K562 (cell line): ENCODE results near the gene SLC12A6. TPM values are rescaled to one million over a fixed set of nuclear protein-coding genes. Genes with fewer than 3 reads are reported as not detected.
A peak's percentile ranks its signal among the peaks of the same experiment; 100 is the strongest.

Experiments
- ARID3B ChIP-seq: fragments of 250-450 bp; sonication (Bioruptor Pico); IDR thresholded peaks from 2 replicates; pipeline ENCODE4 v1.4.0; 2020; ENCODE audit warnings: borderline replicate concordance
- BDP1 ChIP-seq: IDR thresholded peaks from 3 replicates; pipeline ENCODE4 v1.6.1; 2011; ENCODE audit not compliant: insufficient read length, insufficient read depth
- CBX3 ChIP-seq, 2 experiments: IDR thresholded peaks; 1 replicate in 1 of 2; 2 replicates in 1 of 2; pipeline ENCODE4 v1.6.1; 2012; ENCODE audit warnings: inconsistent platforms in 2 of 2, low read length in 2 of 2, borderline replicate concordance in 1 of 2, control low read depth in 1 of 2
- CREB5 ChIP-seq: fragments of 250-450 bp; sonication (Bioruptor Pico); IDR thresholded peaks from 2 replicates; pipeline ENCODE4 v1.5.0; 2020; ENCODE audit warnings: mild to moderate bottlenecking
- ETV1 ChIP-seq: fragments of 450-650 bp; conservative IDR thresholded peaks from 2 replicates; pipeline ENCODE4 v1.6.1; 2016; ENCODE audit warnings: missing genetic modification characterization, control low read depth, low read depth, missing compliant biosample characterization
- FOXP1 ChIP-seq: sonication (generic); formaldehyde crosslinking; IDR thresholded peaks from 2 replicates; pipeline ENCODE4 v1.8.0; 2022; ENCODE audit warnings: mild to moderate bottlenecking, missing genetic modification reagents
- HMBOX1 ChIP-seq: sonication (generic); IDR thresholded peaks from 2 replicates; pipeline ENCODE4 v1.6.1; 2016
- HNRNPK ChIP-seq: fragments of 200-400 bp; formaldehyde crosslinking; IDR thresholded peaks from one replicate; pipeline ENCODE4 v1.6.1; 2018; ENCODE audit warnings: mild to moderate bottlenecking, low read depth, low read length; ENCODE audit not compliant: poor library complexity, severe bottlenecking
- HNRNPLL ChIP-seq: fragments of 200-400 bp; formaldehyde crosslinking; IDR thresholded peaks from 2 replicates; pipeline ENCODE4 v1.6.1; 2017; ENCODE audit warnings: low read length, low read depth, mild to moderate bottlenecking; ENCODE audit not compliant: poor library complexity, severe bottlenecking
- NFYB ChIP-seq: IDR thresholded peaks from 2 replicates; pipeline ENCODE4 v1.6.1; 2011; ENCODE audit warnings: mild to moderate bottlenecking, moderate library complexity; ENCODE audit not compliant: insufficient read length; ENCODE audit errors: extremely low read depth
- NRF1 ChIP-seq, 2 experiments: fragments of 450-650 bp; IDR thresholded peaks in 1 of 2; conservative IDR thresholded peaks in 1 of 2; 2 replicates each; pipeline ENCODE4 v1.6.1; 2014; ENCODE audit warnings: mild to moderate bottlenecking in 2 of 2
- PCBP2 ChIP-seq: fragments of 200-400 bp; formaldehyde crosslinking; IDR thresholded peaks from 2 replicates; pipeline ENCODE4 v1.6.1; 2018; ENCODE audit warnings: low read length, low read depth, mild to moderate bottlenecking, moderate library complexity; ENCODE audit not compliant: poor library complexity, severe bottlenecking
- PHF8 ChIP-seq: fragments of 200-600 bp; sonication (generic); IDR thresholded peaks from 2 replicates; pipeline ENCODE4 v1.6.1; 2012; ENCODE audit warnings: mixed run types, mild to moderate bottlenecking, inconsistent platforms, low read length, moderate library complexity, borderline replicate concordance
- RBM17 ChIP-seq: fragments of 200-400 bp; formaldehyde crosslinking; IDR thresholded peaks from 2 replicates; pipeline ENCODE4 v1.6.1; 2017; ENCODE audit warnings: low read depth, mild to moderate bottlenecking, low read length, borderline replicate concordance
- SAFB2 ChIP-seq: fragments of 200-400 bp; formaldehyde crosslinking; IDR thresholded peaks from 2 replicates; pipeline ENCODE4 v1.6.1; 2018; ENCODE audit warnings: borderline replicate concordance, low read length, low read depth, moderate library complexity; ENCODE audit not compliant: severe bottlenecking
- ZNF140 ChIP-seq: fragments of 250-450 bp; sonication (Bioruptor Pico); IDR thresholded peaks from 2 replicates; pipeline ENCODE4 v1.8.0; 2021; ENCODE audit warnings: moderate library complexity, mild to moderate bottlenecking, inconsistent platforms
- ZNF165 ChIP-seq: fragments of 250-450 bp; sonication (Bioruptor Pico); IDR thresholded peaks from 2 replicates; pipeline ENCODE4 v1.4.0; 2020; ENCODE audit warnings: borderline replicate concordance
- ZNF174 ChIP-seq: fragments of 250-450 bp; sonication (Bioruptor Pico); IDR thresholded peaks from 2 replicates; pipeline ENCODE4 v1.4.0; 2020; ENCODE audit warnings: mild to moderate bottlenecking
- ZNF274 ChIP-seq: IDR thresholded peaks from 2 replicates; pipeline ENCODE4 v1.6.1; 2011; ENCODE audit warnings: low read depth, mild to moderate bottlenecking, low read length, moderate library complexity, borderline replicate concordance
- ZNF280B ChIP-seq: fragments of 250-450 bp; sonication (Bioruptor Pico); IDR thresholded peaks from 2 replicates; pipeline ENCODE4 v1.5.1; 2021; ENCODE audit warnings: mild to moderate bottlenecking
- ZNF695 ChIP-seq: fragments of 450-650 bp; formaldehyde crosslinking; IDR thresholded peaks from 2 replicates; pipeline ENCODE4 v1.4.0; 2020; ENCODE audit warnings: mild to moderate bottlenecking, moderate library complexity
- ZNF77 ChIP-seq: fragments of 250-450 bp; sonication (Bioruptor Pico); IDR thresholded peaks from 2 replicates; pipeline ENCODE4 v1.5.0; 2020
- ZNF79 ChIP-seq: fragments of 250-450 bp; sonication (Bioruptor Pico); IDR thresholded peaks from 2 replicates; pipeline ENCODE4 v1.4.0; 2020; ENCODE audit warnings: low read depth, mild to moderate bottlenecking, moderate library complexity
- polyA plus RNA-seq, 8 experiments: library from polyadenylated mRNA; depleted of rRNA in 4 of 8; stranded (reverse) in 5 of 8; unstranded in 3 of 8; fragments of >200 nt; fragmentation: Nextera tagmentation in 2 of 8; fragmentation: Illumina TruSeq in 1 of 8; extraction: Ambion mirVana in 2 of 8; extraction: Trizol in 1 of 8; gene quantifications; 2 replicates each; pipeline versions ENCODE4 v1.2.1 to v1.2.3, GENCODE V29; 2011 to 2014; ENCODE audit warnings: inconsistent platforms in 1 of 8, missing spikeins in 1 of 8
- total RNA-seq, 7 experiments: library from RNA; depleted of rRNA in 6 of 7; stranded (reverse); fragments of >200 nt in 6 of 7; fragmentation: Illumina TruSeq in 2 of 7; extraction: Trizol in 2 of 7; gene quantifications; 2 replicates each; pipeline versions ENCODE4 v1.2.1 to v1.2.3, GENCODE V29; 2011 to 2021; ENCODE audit warnings: low replicate concordance in 1 of 7

SLC12A6 gene
- total and polyA plus RNA-seq, 9 of the 15 experiments (the other 6 are each of a cell fraction or from before 2014, with no cell fraction given): 1.4 to 16.4 (median 6.7) TPM

- TF ChIP-seq SAFB2 (no peak), ZNF274 (no peak), HNRNPLL (no peak), ZNF174 (no peak), FOXP1 (CRISPR knock-in tag) (no peak), NFYB (no peak), PHF8 (peak; percentile 36; the same call in 1 of the 2 replicates), BDP1 (no peak), ARID3B (CRISPR knock-in tag) (no peak), ZNF79 (CRISPR knock-in tag) (no peak), ZNF165 (CRISPR knock-in tag) (no peak), ZNF77 (CRISPR knock-in tag) (no peak), PCBP2 (no peak), ETV1 (tag) (no peak), ZNF695 (CRISPR knock-in tag) (no peak), CREB5 (CRISPR knock-in tag) (no peak), CBX3 (IDR thresholded peaks at IDR 0.05; ENCODE audit: borderline replicate concordance in 1 of 2, low read length in 2 of 2) (no peak), ZNF140 (CRISPR knock-in tag) (no peak), HMBOX1 (no peak), HNRNPK (no peak), ZNF280B (CRISPR knock-in tag) (no peak), RBM17 (no peak), NRF1 (conservative IDR thresholded peaks at IDR 0.05 in 1 of 2, IDR thresholded peaks at IDR 0.05 in 1 of 2) (no peak)
These were observed 19.1 kb downstream of the SLC12A6 start (continued) for GRCh38 chr15:34318277-34319079.
